HCT116 (cell line): Measurements from ENCODE around the gene TNFAIP3.

Experiments used
- CEBPB ChIP-seq: IDR thresholded peaks from 2 replicates; pipeline ENCODE4 v1.6.1; 2012; ENCODE audit warnings: low read depth
- EZH2 ChIP-seq: fragments of 200-600 bp; sonication (generic); IDR thresholded peaks from 2 replicates; pipeline ENCODE4 v1.6.1; 2017; ENCODE audit warnings: antibody characterized with exemption, mixed run types
- FOSL1 ChIP-seq: IDR thresholded peaks from 2 replicates; pipeline ENCODE4 v1.6.1; 2012; ENCODE audit warnings: low read depth
- JUND ChIP-seq: IDR thresholded peaks from 2 replicates; pipeline ENCODE4 v1.6.1; 2012
- POLR2A ChIP-seq: IDR thresholded peaks from 2 replicates; pipeline ENCODE4 v1.7.0; 2011; ENCODE audit warnings: borderline replicate concordance; ENCODE audit not compliant: insufficient read depth, insufficient read length; ENCODE audit errors: extremely low read depth
- POLR2AphosphoS5 ChIP-seq: IDR thresholded peaks from 2 replicates; pipeline ENCODE4 v1.6.1; 2011; ENCODE audit warnings: mild to moderate bottlenecking, low read depth, low read length, moderate library complexity
- RAD21 ChIP-seq: IDR thresholded peaks from 2 replicates; pipeline ENCODE4 v1.6.1; 2012; ENCODE audit warnings: low read depth, mild to moderate bottlenecking
- SIN3A ChIP-seq: IDR thresholded peaks from 2 replicates; pipeline ENCODE4 v1.6.1; 2012; ENCODE audit warnings: low read depth
- YY1 ChIP-seq: IDR thresholded peaks from 2 replicates; pipeline ENCODE4 v1.6.1; 2011; ENCODE audit warnings: low read length, low read depth, moderate library complexity, mild to moderate bottlenecking; ENCODE audit not compliant: insufficient replicate concordance; ENCODE audit errors: extremely low read depth
- ZNF274 ChIP-seq: fragments of 200-500 bp; sonication (Bioruptor generic); IDR thresholded peaks from 2 replicates; pipeline ENCODE4 v1.6.1; 2014; ENCODE audit warnings: mild to moderate bottlenecking, low read depth, low read length, inconsistent platforms
- TF ChIP-seq, protein P1 (sequence below), 3 experiments: fragments of 200-600 bp in 1 of 3; sonication (generic) in 1 of 3; IDR thresholded peaks in 2 of 3; conservative IDR thresholded peaks in 1 of 3; 2 replicates each; pipeline ENCODE4 v1.5.1; 2012 to 2017; ENCODE audit warnings: low read depth in 2 of 3, low read length in 2 of 3, antibody characterized with exemption in 1 of 3, borderline replicate concordance in 1 of 3, control low read depth in 1 of 3, mild to moderate bottlenecking in 1 of 3, mixed read lengths in 1 of 3, mixed run types in 1 of 3, moderate library complexity in 1 of 3; ENCODE audit not compliant: insufficient read depth in 1 of 3
- TF ChIP-seq, protein P2 (sequence below): IDR thresholded peaks from 2 replicates; pipeline ENCODE4 v1.6.1; 2011; ENCODE audit warnings: mild to moderate bottlenecking, low read length, moderate library complexity; ENCODE audit not compliant: insufficient replicate concordance; ENCODE audit errors: extremely low read depth

GRCh38 chr6:137882225-137882961 lies 15.3 kb downstream of the TNFAIP3 start:
- TF ChIP-seq RAD21 = no peak
- TF ChIP-seq, protein P1, sequence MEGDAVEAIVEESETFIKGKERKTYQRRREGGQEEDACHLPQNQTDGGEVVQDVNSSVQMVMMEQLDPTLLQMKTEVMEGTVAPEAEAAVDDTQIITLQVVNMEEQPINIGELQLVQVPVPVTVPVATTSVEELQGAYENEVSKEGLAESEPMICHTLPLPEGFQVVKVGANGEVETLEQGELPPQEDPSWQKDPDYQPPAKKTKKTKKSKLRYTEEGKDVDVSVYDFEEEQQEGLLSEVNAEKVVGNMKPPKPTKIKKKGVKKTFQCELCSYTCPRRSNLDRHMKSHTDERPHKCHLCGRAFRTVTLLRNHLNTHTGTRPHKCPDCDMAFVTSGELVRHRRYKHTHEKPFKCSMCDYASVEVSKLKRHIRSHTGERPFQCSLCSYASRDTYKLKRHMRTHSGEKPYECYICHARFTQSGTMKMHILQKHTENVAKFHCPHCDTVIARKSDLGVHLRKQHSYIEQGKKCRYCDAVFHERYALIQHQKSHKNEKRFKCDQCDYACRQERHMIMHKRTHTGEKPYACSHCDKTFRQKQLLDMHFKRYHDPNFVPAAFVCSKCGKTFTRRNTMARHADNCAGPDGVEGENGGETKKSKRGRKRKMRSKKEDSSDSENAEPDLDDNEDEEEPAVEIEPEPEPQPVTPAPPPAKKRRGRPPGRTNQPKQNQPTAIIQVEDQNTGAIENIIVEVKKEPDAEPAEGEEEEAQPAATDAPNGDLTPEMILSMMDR (IDR thresholded peaks at IDR 0.05 in 2 of 3, conservative IDR thresholded peaks at IDR 0.05 in 1 of 3; ENCODE audit: borderline replicate concordance in 1 of 3, insufficient read depth in 1 of 3, low read depth in 2 of 3, low read length in 2 of 3) = no peak
- TF ChIP-seq ZNF274 = no peak
- no peak for TF ChIP-seq SIN3A
- TF ChIP-seq FOSL1 = no peak
- TF ChIP-seq CEBPB = no peak
- no peak for TF ChIP-seq EZH2
- no peak for TF ChIP-seq JUND
- no peak for TF ChIP-seq YY1
- no peak for TF ChIP-seq POLR2A
- TF ChIP-seq, protein P2, sequence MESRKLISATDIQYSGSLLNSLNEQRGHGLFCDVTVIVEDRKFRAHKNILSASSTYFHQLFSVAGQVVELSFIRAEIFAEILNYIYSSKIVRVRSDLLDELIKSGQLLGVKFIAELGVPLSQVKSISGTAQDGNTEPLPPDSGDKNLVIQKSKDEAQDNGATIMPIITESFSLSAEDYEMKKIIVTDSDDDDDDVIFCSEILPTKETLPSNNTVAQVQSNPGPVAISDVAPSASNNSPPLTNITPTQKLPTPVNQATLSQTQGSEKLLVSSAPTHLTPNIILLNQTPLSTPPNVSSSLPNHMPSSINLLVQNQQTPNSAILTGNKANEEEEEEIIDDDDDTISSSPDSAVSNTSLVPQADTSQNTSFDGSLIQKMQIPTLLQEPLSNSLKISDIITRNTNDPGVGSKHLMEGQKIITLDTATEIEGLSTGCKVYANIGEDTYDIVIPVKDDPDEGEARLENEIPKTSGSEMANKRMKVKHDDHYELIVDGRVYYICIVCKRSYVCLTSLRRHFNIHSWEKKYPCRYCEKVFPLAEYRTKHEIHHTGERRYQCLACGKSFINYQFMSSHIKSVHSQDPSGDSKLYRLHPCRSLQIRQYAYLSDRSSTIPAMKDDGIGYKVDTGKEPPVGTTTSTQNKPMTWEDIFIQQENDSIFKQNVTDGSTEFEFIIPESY = no peak
- no peak for TF ChIP-seq POLR2AphosphoS5
